Sigmoid colon (tissue), 4 donors: ENCODE data around the gene ICAM3.

Experiments
- CTCF ChIP-seq, 4 experiments: fragments of 450-650 bp in 3 of 4; fragments of 200-600 bp in 1 of 4; IDR thresholded peaks; one replicate each; pipeline ENCODE4 v1.5.1; 2016 to 2019; ENCODE audit warnings: antibody characterized with exemption in 4 of 4, mild to moderate bottlenecking in 3 of 4, moderate library complexity in 2 of 4
- EP300 ChIP-seq, 4 donors: sonication (generic); formaldehyde crosslinking; IDR thresholded peaks; one replicate each; pipeline ENCODE4 v1.6.1; 2017; ENCODE audit warnings: antibody characterized with exemption in 4 of 4
- POLR2A ChIP-seq, 2 donors: fragments of 450-650 bp; IDR thresholded peaks; one replicate each; pipeline ENCODE4 v1.6.1; 2016; ENCODE audit warnings: antibody characterized with exemption in 2 of 2, mild to moderate bottlenecking in 2 of 2, moderate library complexity in 2 of 2
- POLR2AphosphoS5 ChIP-seq, 4 donors: sonication (generic); formaldehyde crosslinking; IDR thresholded peaks; one replicate each; pipeline ENCODE4 v1.6.1; 2017; ENCODE audit warnings: antibody characterized with exemption in 4 of 4

GRCh38 chr19:10346509-10346908 is 7.1 kb upstream of the ICAM3 start:
- TF ChIP-seq POLR2A (IDR thresholded peaks at IDR 0.05) (no peak), POLR2AphosphoS5 (IDR thresholded peaks at IDR 0.05) (no peak), EP300 (IDR thresholded peaks at IDR 0.05) (no peak), CTCF (IDR thresholded peaks at IDR 0.05) (no peak)
